Keratinocyte (primary cell): Measurements from ENCODE around the gene CDT1. TPM values are rescaled to one million over a fixed set of nuclear protein-coding genes. Genes with fewer than 3 reads are reported as not detected.

Experiments used
- DNase-seq: peaks from one replicate; pipeline ENCODE4 v3.0.0-alpha.2; 2011; ENCODE audit warnings: low read depth, missing footprints, low spot score
- FAIRE-seq: peaks from 2 replicates; lab custom pipeline; 2011; peaks lifted over from hg19 to GRCh38; lab: Jason Lieb, UNC
- H2AFZ ChIP-seq: 2 replicates; pipeline ENCODE4 v1.6.0; 2012; ENCODE audit warnings: low read length, control low read depth, inconsistent platforms; ENCODE audit not compliant: control insufficient read depth
- H3K27ac ChIP-seq: 2 replicates; pipeline ENCODE4 v1.5.1; 2011; ENCODE audit warnings: low read length; ENCODE audit not compliant: control insufficient read depth, insufficient read depth
- H3K27me3 ChIP-seq: 3 replicates; pipeline ENCODE4 v1.6.0; 2011; ENCODE audit warnings: low read length; ENCODE audit not compliant: control insufficient read depth, insufficient read depth; ENCODE audit errors: extremely low read depth
- H3K36me3 ChIP-seq, 2 experiments: 2 replicates in 1 of 2; 3 replicates in 1 of 2; pipeline ENCODE4 v1.5.1; 2011; ENCODE audit warnings: low read length in 2 of 2, mild to moderate bottlenecking in 1 of 2; ENCODE audit not compliant: control insufficient read depth in 2 of 2, insufficient read depth in 2 of 2; ENCODE audit errors: extremely low read depth in 1 of 2
- H3K4me1 ChIP-seq: 3 replicates; pipeline ENCODE4 v1.5.1; 2011; ENCODE audit warnings: low read length; ENCODE audit not compliant: control insufficient read depth, insufficient read depth; ENCODE audit errors: extremely low read depth
- H3K4me2 ChIP-seq: 3 replicates; pipeline ENCODE4 v1.6.0; 2011; ENCODE audit warnings: low read depth, low read length; ENCODE audit not compliant: control insufficient read depth, insufficient read depth; ENCODE audit errors: extremely low read depth
- H3K4me3 ChIP-seq, 3 experiments: fragments of 200-600 bp in 1 of 3; sonication (generic) in 1 of 3; 2 replicates in 2 of 3; 3 replicates in 1 of 3; pipeline ENCODE4 v1.5.1; 2011 to 2016; ENCODE audit warnings: low read length in 3 of 3, mild to moderate bottlenecking in 3 of 3, control low read depth in 2 of 3, inconsistent platforms in 1 of 3, low read depth in 1 of 3, mixed read lengths in 1 of 3, mixed run types in 1 of 3, moderate library complexity in 1 of 3; ENCODE audit not compliant: control insufficient read depth in 2 of 3, insufficient read depth in 2 of 3; ENCODE audit errors: extremely low read depth in 1 of 3
- H3K79me2 ChIP-seq: 2 replicates; pipeline ENCODE4 v1.6.0; 2012; ENCODE audit warnings: low read length; ENCODE audit not compliant: control insufficient read depth, insufficient read depth
- H3K9ac ChIP-seq: 3 replicates; pipeline ENCODE4 v1.6.0; 2011; ENCODE audit warnings: low read length; ENCODE audit not compliant: control insufficient read depth, insufficient read depth; ENCODE audit errors: extremely low read depth
- H3K9me1 ChIP-seq: 3 replicates; pipeline ENCODE4 v1.6.0; 2011; ENCODE audit warnings: low read length; ENCODE audit not compliant: control insufficient read depth, insufficient read depth; ENCODE audit errors: extremely low read depth
- H3K9me3 ChIP-seq: 2 replicates; pipeline ENCODE4 v1.5.1; 2012; ENCODE audit warnings: low read depth, low read length; ENCODE audit not compliant: control insufficient read depth
- H4K20me1 ChIP-seq: 3 replicates; pipeline ENCODE4 v1.6.0; 2011; ENCODE audit warnings: low read length; ENCODE audit not compliant: control insufficient read depth, insufficient read depth; ENCODE audit errors: extremely low read depth
- EZH2 ChIP-seq: IDR thresholded peaks from one replicate; pipeline ENCODE4 v1.6.1; 2012; ENCODE audit warnings: inconsistent platforms, mild to moderate bottlenecking, low read length, moderate library complexity
- dilution Hi-C: fragments of 300-500 bp; cut with MboI; formaldehyde crosslinking; loops from one replicate; pipeline ENCODE4 v1.7.0; 2020; ENCODE audit warnings: low sequenced_read_pairs; ENCODE audit not compliant: extremely low pct_ligation_motif_present
- polyA plus RNA-seq, 5 experiments: library from polyadenylated mRNA; depleted of rRNA in 3 of 5; stranded (reverse) in 3 of 5; stranded (forward) in 1 of 5; unstranded in 1 of 5; fragments of >200 nt; gene quantifications; 1 replicate in 1 of 5; 2 replicates in 3 of 5; 3 replicates in 1 of 5; pipeline versions ENCODE4 v1.2.1 to v1.2.3, GENCODE V29; 2011 to 2012; ENCODE audit warnings: missing spikeins in 2 of 5, low read depth in 1 of 5, low replicate concordance in 1 of 5
- TF ChIP-seq, protein P1 (sequence below), 3 experiments: IDR thresholded peaks in 1 of 3; conservative IDR thresholded peaks in 1 of 3; optimal IDR thresholded peaks in 1 of 3; 2 replicates in 2 of 3; 3 replicates in 1 of 3; pipeline versions ENCODE3 to v1.5.1; 2011; ENCODE audit warnings: low read length in 3 of 3, mild to moderate bottlenecking in 3 of 3, moderate library complexity in 2 of 3, control low read depth in 1 of 3, inconsistent platforms in 1 of 3; ENCODE audit not compliant: insufficient read depth in 2 of 3; ENCODE audit errors: extremely low read depth in 1 of 3

CDT1 gene
- polyA plus RNA-seq, 1 donor (not counting 4 experiments of a cell fraction or from before 2014, with no cell fraction given) = 2.0 TPM

DNA sequence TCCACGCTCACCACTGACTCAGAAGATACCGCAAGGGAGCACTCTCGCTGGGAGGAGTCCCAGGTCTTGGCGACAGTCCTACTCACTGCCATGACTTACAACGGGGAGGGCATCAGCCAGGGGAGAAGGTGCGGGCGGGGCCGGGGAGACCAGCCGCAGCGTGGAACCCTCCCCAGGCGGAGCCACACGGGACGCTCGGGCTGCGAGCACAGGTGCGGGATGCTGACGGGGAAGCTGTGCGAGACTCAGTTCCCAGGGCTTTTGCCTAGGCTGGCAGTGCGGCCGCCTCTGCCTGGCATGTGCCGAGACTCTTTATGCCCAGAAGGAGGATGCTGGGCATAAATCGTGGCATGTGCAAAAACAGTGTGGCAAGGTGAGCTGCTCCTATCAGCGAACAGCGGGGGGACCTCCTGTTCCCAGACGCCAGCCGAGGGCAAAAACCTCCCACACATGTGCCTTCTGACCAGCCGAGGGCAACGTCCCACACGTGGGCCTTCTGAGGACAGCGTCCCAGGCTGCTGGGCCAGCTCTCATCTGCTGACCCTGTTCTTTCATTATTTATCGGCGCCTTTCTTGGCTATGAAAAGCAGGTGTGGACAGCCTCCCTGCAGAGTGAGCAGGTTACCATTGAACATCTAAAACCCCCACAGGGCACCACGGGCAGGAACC lies 47.1 kb downstream of the CDT1 start:
- Histone ChIP-seq H4K20me1 (no peaks in the 10 kb centered on the region), H3K4me2 (no peak overlapping the region), H3K4me3 (no peak overlapping the region), H3K27me3 (no peaks in the 10 kb centered on the region), H3K9ac (no peak overlapping the region), H3K4me1 (no peaks in the 10 kb centered on the region), H3K9me3 (no peaks in the 10 kb centered on the region), H3K27ac (no peak overlapping the region), H3K79me2 (peaks cover under 1% of the 10 kb centered on the region), H3K9me1 (no peaks in the 10 kb centered on the region), H3K36me3 (peaks cover 4 to 7% of the 10 kb centered on the region in 2 experiments), H2AFZ (no peak overlapping the region)
- FAIRE-seq (no peak), DNase-seq (no peak)
- dilution Hi-C loops = no loop called here
- TF ChIP-seq, protein P1, sequence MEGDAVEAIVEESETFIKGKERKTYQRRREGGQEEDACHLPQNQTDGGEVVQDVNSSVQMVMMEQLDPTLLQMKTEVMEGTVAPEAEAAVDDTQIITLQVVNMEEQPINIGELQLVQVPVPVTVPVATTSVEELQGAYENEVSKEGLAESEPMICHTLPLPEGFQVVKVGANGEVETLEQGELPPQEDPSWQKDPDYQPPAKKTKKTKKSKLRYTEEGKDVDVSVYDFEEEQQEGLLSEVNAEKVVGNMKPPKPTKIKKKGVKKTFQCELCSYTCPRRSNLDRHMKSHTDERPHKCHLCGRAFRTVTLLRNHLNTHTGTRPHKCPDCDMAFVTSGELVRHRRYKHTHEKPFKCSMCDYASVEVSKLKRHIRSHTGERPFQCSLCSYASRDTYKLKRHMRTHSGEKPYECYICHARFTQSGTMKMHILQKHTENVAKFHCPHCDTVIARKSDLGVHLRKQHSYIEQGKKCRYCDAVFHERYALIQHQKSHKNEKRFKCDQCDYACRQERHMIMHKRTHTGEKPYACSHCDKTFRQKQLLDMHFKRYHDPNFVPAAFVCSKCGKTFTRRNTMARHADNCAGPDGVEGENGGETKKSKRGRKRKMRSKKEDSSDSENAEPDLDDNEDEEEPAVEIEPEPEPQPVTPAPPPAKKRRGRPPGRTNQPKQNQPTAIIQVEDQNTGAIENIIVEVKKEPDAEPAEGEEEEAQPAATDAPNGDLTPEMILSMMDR (optimal IDR thresholded peaks at IDR 0.05 in 1 of 3, IDR thresholded peaks at IDR 0.05 in 1 of 3, conservative IDR thresholded peaks at IDR 0.05 in 1 of 3; ENCODE audit: extremely low read depth in 1 of 3, insufficient read depth in 2 of 3, low read length in 3 of 3) = no peak
- TF ChIP-seq EZH2 = no peak

- no peak overlapping the region for H3K4me3 ChIP-seq
- H4K20me1 ChIP-seq = no peaks in the 10 kb centered on the region
- H3K9me3 ChIP-seq = no peaks in the 10 kb centered on the region
- FAIRE-seq (no peak), DNase-seq (no peak)
- H3K27me3 ChIP-seq = no peaks in the 10 kb centered on the region
- no peak overlapping the region for H3K27ac ChIP-seq
- no peaks in the 10 kb centered on the region for H3K9me1 ChIP-seq
- dilution Hi-C loops = no loop called here
- peaks cover 3% of the 10 kb centered on the region for H3K79me2 ChIP-seq
- H3K4me1 ChIP-seq = peaks cover 5% of the 10 kb centered on the region
- TF ChIP-seq EZH2 = no peak
- TF ChIP-seq, protein P1 (optimal IDR thresholded peaks at IDR 0.05 in 1 of 3, IDR thresholded peaks at IDR 0.05 in 1 of 3, conservative IDR thresholded peaks at IDR 0.05 in 1 of 3; ENCODE audit: extremely low read depth in 1 of 3, insufficient read depth in 2 of 3, low read length in 3 of 3) = no peak
- peaks cover 4 to 6% of the 10 kb centered on the region in 2 experiments for H3K36me3 ChIP-seq
- H3K4me2 ChIP-seq = no peak overlapping the region
- no peak overlapping the region for H3K9ac ChIP-seq
- H2AFZ ChIP-seq = no peak overlapping the region
These were observed 48.0 kb downstream of the CDT1 start for GRCh38 chr16:88851616-88852015.
